Osteoblast (primary cell): Measurements from ENCODE around the gene LCE1B. TPM values are rescaled to one million over a fixed set of nuclear protein-coding genes. Genes with fewer than 3 reads are reported as not detected.

Experiments
- DNase-seq: peaks from one replicate; pipeline ENCODE4 v3.0.0; 2011; ENCODE audit warnings: low spot score, mixed read lengths; ENCODE audit not compliant: insufficient read length; ENCODE audit errors: missing footprints
- H2AFZ ChIP-seq: 2 replicates; pipeline ENCODE4 v1.6.0; 2011; ENCODE audit warnings: mild to moderate bottlenecking, low read length
- H3K27ac ChIP-seq: 2 replicates; pipeline ENCODE4 v1.5.1; 2011; ENCODE audit warnings: mild to moderate bottlenecking, low read depth, low read length, moderate library complexity
- H3K27me3 ChIP-seq: 2 replicates; pipeline ENCODE4 v1.6.0; 2012; ENCODE audit warnings: mild to moderate bottlenecking, control low read depth, inconsistent platforms, low read length, moderate library complexity; ENCODE audit not compliant: insufficient read depth
- H3K36me3 ChIP-seq: 2 replicates; pipeline ENCODE4 v1.5.1; 2011; ENCODE audit warnings: mild to moderate bottlenecking, low read length, control low read depth, moderate library complexity; ENCODE audit not compliant: insufficient read depth
- H3K4me1 ChIP-seq: 2 replicates; pipeline ENCODE4 v1.5.1; 2011; ENCODE audit warnings: mild to moderate bottlenecking, low read length, control low read depth, moderate library complexity; ENCODE audit not compliant: insufficient read depth
- H3K4me2 ChIP-seq: 2 replicates; pipeline ENCODE4 v1.6.0; 2011; ENCODE audit warnings: mild to moderate bottlenecking, low read length; ENCODE audit not compliant: insufficient read depth
- H3K4me3 ChIP-seq: fragments of 200-600 bp; sonication (generic); 3 replicates; pipeline ENCODE4 v1.5.1; 2012; ENCODE audit warnings: mild to moderate bottlenecking, low read length, inconsistent platforms; ENCODE audit not compliant: insufficient read depth
- H3K79me2 ChIP-seq: 2 replicates; pipeline ENCODE4 v1.6.0; 2012; ENCODE audit warnings: mild to moderate bottlenecking, low read length, control low read depth, inconsistent platforms; ENCODE audit not compliant: insufficient read depth
- H3K9me3 ChIP-seq: 2 replicates; pipeline ENCODE4 v1.5.1; 2011; ENCODE audit warnings: low read depth, low read length, control low read depth
- H4K20me1 ChIP-seq: 2 replicates; pipeline ENCODE4 v1.6.0; 2012; ENCODE audit warnings: mild to moderate bottlenecking, low read length, control low read depth; ENCODE audit not compliant: insufficient read depth
- CTCF ChIP-seq: IDR thresholded peaks from 2 replicates; pipeline ENCODE4 v1.5.1; 2011; ENCODE audit warnings: mild to moderate bottlenecking, low read depth, low read length, moderate library complexity; ENCODE audit errors: extremely low read depth
- total RNA-seq: library from RNA; depleted of rRNA; stranded (reverse); fragments of >200 nt; gene quantifications from 2 replicates; pipeline ENCODE4 v1.2.3, GENCODE V29; 2012

The LCE1B gene
- total RNA-seq, 1 donor: not detected

GRCh38 chr1:152774875-152775274 is 36.9 kb upstream of the LCE1B start, which contains the start of gene LCE1F:
Gene LCE1F, plus strand, starts transcription at chr1:152775140. Its CDS starts 1,232 bp downstream, at chr1:152776372.
- no peak within 1 kb of the TSS for H3K4me2 ChIP-seq
- no peaks in the 10 kb centered on the region for H4K20me1 ChIP-seq
- no peaks in the 10 kb centered on the region for H3K27me3 ChIP-seq
- no peak for TF ChIP-seq CTCF
- no peaks in the 10 kb centered on the region for H3K79me2 ChIP-seq
- DNase-seq: no peak
- H3K4me3 ChIP-seq: no peak within 1 kb of the TSS
- no peaks in the 10 kb centered on the region for H3K36me3 ChIP-seq
- no peaks in the 10 kb centered on the region for H3K4me1 ChIP-seq
- no peak within 1 kb of the TSS for H2AFZ ChIP-seq
- H3K27ac ChIP-seq: no peak within 1 kb of the TSS
- no peaks in the 10 kb centered on the region for H3K9me3 ChIP-seq

- Histone ChIP-seq H3K9me3 (no peaks in the 10 kb centered on the region), H4K20me1 (no peaks in the 10 kb centered on the region), H3K27ac (no peak overlapping the region), H3K4me3 (no peak overlapping the region), H2AFZ (no peak overlapping the region), H3K79me2 (no peaks in the 10 kb centered on the region), H3K4me1 (no peaks in the 10 kb centered on the region), H3K36me3 (no peaks in the 10 kb centered on the region), H3K27me3 (no peaks in the 10 kb centered on the region), H3K4me2 (no peak overlapping the region)
- TF ChIP-seq CTCF: no peak
- DNase-seq: no peak
Measured at GRCh38 chr1:152776361-152776760, 35.4 kb upstream of the LCE1B start.

GRCh38 chr1:152777510-152778137 is 34.1 kb upstream of the LCE1B start:
- H3K36me3 ChIP-seq: no peaks in the 10 kb centered on the region

GRCh38 chr1:152783095-152783494 is 28.7 kb upstream of the LCE1B start:
- H3K27me3 ChIP-seq: no peaks in the 10 kb centered on the region
- no peak for TF ChIP-seq CTCF
- H3K27ac ChIP-seq: no peak overlapping the region
- H3K4me2 ChIP-seq: no peak overlapping the region
- H4K20me1 ChIP-seq: no peaks in the 10 kb centered on the region
- DNase-seq: no peak
- H3K4me1 ChIP-seq: no peaks in the 10 kb centered on the region
- H2AFZ ChIP-seq: no peak overlapping the region
- H3K79me2 ChIP-seq: no peaks in the 10 kb centered on the region
- no peaks in the 10 kb centered on the region for H3K9me3 ChIP-seq
- no peak overlapping the region for H3K4me3 ChIP-seq
- no peaks in the 10 kb centered on the region for H3K36me3 ChIP-seq

More at GRCh38 chr1:152777510-152778137, 34.1 kb upstream of the LCE1B start:
- Histone ChIP-seq H3K9me3 (no peaks in the 10 kb centered on the region), H3K79me2 (no peaks in the 10 kb centered on the region), H3K27ac (no peak overlapping the region), H3K4me2 (no peak overlapping the region), H3K4me3 (no peak overlapping the region), H3K4me1 (no peaks in the 10 kb centered on the region), H3K27me3 (no peaks in the 10 kb centered on the region), H2AFZ (no peak overlapping the region), H4K20me1 (no peaks in the 10 kb centered on the region)
- TF ChIP-seq CTCF: peak; percentile 43
- no peak for DNase-seq
